Measurements from ENCODE around the gene PROX1. TPM values are rescaled to one million over a fixed set of nuclear protein-coding genes. Genes with fewer than 3 reads are reported as not detected.

The PROX1 gene
- total and polyA plus RNA-seq, 9 of the 15 experiments (the other 6 are each of a cell fraction or from before 2014, with no cell fraction given) = 0.14 to 0.22 TPM; not detected in 7

- Histone ChIP-seq H3K9me1 (ENCODE audit: control insufficient read depth, insufficient read depth, low read length) (no peaks in the 10 kb centered on the region), H2AFZ (ENCODE audit: low read depth, low read length) (no peak overlapping the region), H3K27ac (ENCODE audit: extremely low read depth, low read depth, low read length) (no peak overlapping the region), H3K4me3 (no peak overlapping the region), H3K4me1 (replicated peaks in 1 of 2; ENCODE audit: control insufficient read depth in 2 of 2, insufficient read depth in 2 of 2, low read length in 2 of 2) (no peaks in the 10 kb centered on the region), H3K36me3 (ENCODE audit: control insufficient read depth, insufficient read depth, low read length) (no peaks in the 10 kb centered on the region), H3K9me3 (replicated peaks; ENCODE audit: control insufficient read depth, insufficient read depth, low read depth, low read length) (no peaks in the 10 kb centered on the region), H3K79me2 (ENCODE audit: control insufficient read depth, insufficient read depth, low read length) (no peaks in the 10 kb centered on the region), H3K9ac (ENCODE audit: insufficient read depth in 1 of 2, low read depth in 2 of 2, low read length in 2 of 2) (no peak overlapping the region), H3K27me3 (ENCODE audit: control insufficient read depth in 2 of 2, insufficient read depth in 2 of 2, low read length in 2 of 2) (no peaks in the 10 kb centered on the region), H3K4me2 (ENCODE audit: insufficient read depth, low read length) (no peak overlapping the region), H4K20me1 (replicated peaks; ENCODE audit: control insufficient read depth, insufficient read depth, low read length) (no peaks in the 10 kb centered on the region)
- intact Hi-C loops (cut with micrococcal nuclease) = no loop called here
- WGBS (ENCODE audit: insufficient coverage, low coverage, missing lambda C conversion rate) = 0% methylated on average over 2 of the region's 2 CpGs
- ATAC-seq (no peak), DNase-seq (ENCODE audit: extremely low read depth in 1 of 4, low spot score in 3 of 4) (no peak), FAIRE-seq (no peak)
- ChIA-PET CTCF (ENCODE audit: low intra/inter-chr PET ratio) (no interaction called here), POLR2A (no interaction called here)
- BruUV-seq (replicated peaks) = no TSS peak
- in situ Hi-C loops (cut with MboI) = no loop called here
- TF ChIP-seq ETS2 (tag; IDR thresholded peaks at IDR 0.05; ENCODE audit: borderline replicate concordance, poor library complexity, severe bottlenecking) = no peak
- TF ChIP-seq SIN3A (IDR thresholded peaks at IDR 0.05; ENCODE audit: borderline replicate concordance in 2 of 2, control insufficient read depth in 1 of 2, low read depth in 2 of 2, low read length in 2 of 2) = no peak
- TF ChIP-seq HBP1 (CRISPR knock-in tag; IDR thresholded peaks at IDR 0.05) = no peak
- TF ChIP-seq MYBL2 (IDR thresholded peaks at IDR 0.05; ENCODE audit: low read depth) = no peak
- TF ChIP-seq MYBL2 (CRISPR knock-in tag; IDR thresholded peaks at IDR 0.05; ENCODE audit: borderline replicate concordance) = no peak
- no peak for TF ChIP-seq THRB (CRISPR knock-in tag; conservative IDR thresholded peaks at IDR 0.05)
- no peak for TF ChIP-seq ZNF232 (CRISPR knock-in tag; IDR thresholded peaks at IDR 0.05)
- TF ChIP-seq SMARCA5 (IDR thresholded peaks at IDR 0.05) = no peak
- no peak for TF ChIP-seq CBX2 (IDR thresholded peaks at IDR 0.05; ENCODE audit: insufficient read depth, low read length, poor library complexity, severe bottlenecking)
- TF ChIP-seq CAMTA2 (CRISPR knock-in tag; conservative IDR thresholded peaks at IDR 0.05) = no peak
- no peak for TF ChIP-seq NBN (IDR thresholded peaks at IDR 0.05; ENCODE audit: low read depth)
- TF ChIP-seq ZHX1 (conservative IDR thresholded peaks at IDR 0.05; ENCODE audit: low read length) = no peak
- no peak for TF ChIP-seq CEBPZ (IDR thresholded peaks at IDR 0.05; ENCODE audit: borderline replicate concordance, low read depth, low read length)
- no peak for TF ChIP-seq IFI16 (CRISPR knock-in tag; IDR thresholded peaks at IDR 0.05)
These were observed 26.8 kb upstream of the PROX1 start for GRCh38 chr1:213960963-213961362.

Measured in K562 (cell line).